ENCODE results near the gene RYK. TPM values are rescaled to one million over a fixed set of nuclear protein-coding genes. Genes with fewer than 3 reads are reported as not detected.

Gene RYK
- polyA plus RNA-seq, 1 of the 3 experiments (the other 2 are of a cell fraction) = 25.9 TPM

DNA sequence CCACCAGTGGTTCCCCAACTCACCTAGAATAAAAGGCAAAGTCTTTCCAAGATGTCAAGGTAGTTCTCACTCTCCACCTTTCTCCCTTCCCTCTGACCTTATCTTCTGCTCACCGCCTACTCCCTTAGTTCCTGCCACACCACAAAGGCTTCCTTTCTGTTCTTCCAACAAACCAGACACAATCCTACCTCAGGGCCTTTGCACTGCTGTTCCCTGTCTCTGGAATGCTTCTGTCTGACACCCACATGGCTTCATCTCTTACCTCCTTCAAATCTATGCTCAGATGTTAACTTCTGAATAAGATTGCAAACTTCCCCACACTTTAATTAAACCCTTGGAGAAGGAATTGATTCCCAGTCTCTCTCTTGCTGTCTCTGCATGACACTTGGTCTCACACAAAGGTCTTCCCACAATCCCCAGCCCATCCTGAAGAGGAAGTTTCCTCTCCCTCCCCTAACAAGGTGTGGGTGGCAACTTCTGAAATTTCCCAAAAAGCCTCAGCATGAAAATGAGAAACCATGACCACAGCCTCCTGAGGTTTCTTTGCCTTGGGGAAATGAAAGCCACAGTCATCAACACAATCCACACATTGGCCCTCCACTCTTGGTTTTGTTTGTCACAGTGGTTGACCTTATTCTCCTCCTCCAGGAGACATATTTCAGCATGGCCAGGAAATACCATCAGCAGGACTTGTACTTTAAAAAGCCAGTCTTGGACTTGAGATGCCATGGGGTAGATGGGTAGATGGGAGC lies 3.0 kb upstream of the RYK start:
- Histone ChIP-seq H3K9ac (no peak overlapping the region), H4K20me1 (ENCODE audit: insufficient read depth) (peaks cover 7% of the 10 kb centered on the region), H3K36me3 (replicated peaks in 1 of 2; ENCODE audit: control insufficient read depth in 1 of 2, insufficient read depth in 2 of 2, low read length in 1 of 2) (no peaks in the 10 kb centered on the region), H3K4me1 (ENCODE audit: control insufficient read depth in 1 of 2, insufficient read depth in 2 of 2, low read depth in 1 of 2, low read length in 1 of 2) (peaks cover 0 to 5% of the 10 kb centered on the region in 2 experiments; a peak in 2 of 4 replicates), H3K9me3 (no peaks in the 10 kb centered on the region), H3K9me2 (no peaks in the 10 kb centered on the region), H3K27ac (ENCODE audit: low read depth in 2 of 2, low read length in 1 of 2) (no peak overlapping the region), H3K79me2 (ENCODE audit: insufficient read depth) (peaks cover 17% of the 10 kb centered on the region), H3K4me2 (no peak overlapping the region), H3F3A (replicated peaks; ENCODE audit: insufficient read depth) (no peaks in the 10 kb centered on the region), H2AFZ (ENCODE audit: low read depth) (no peak overlapping the region; the same call in 1 of the 2 replicates), H3K4me3 (ENCODE audit: low read depth in 2 of 2, low read length in 1 of 2) (no peak overlapping the region), H3K27me3 (ENCODE audit: insufficient read depth) (no peaks in the 10 kb centered on the region)
- TF ChIP-seq, protein P1, sequence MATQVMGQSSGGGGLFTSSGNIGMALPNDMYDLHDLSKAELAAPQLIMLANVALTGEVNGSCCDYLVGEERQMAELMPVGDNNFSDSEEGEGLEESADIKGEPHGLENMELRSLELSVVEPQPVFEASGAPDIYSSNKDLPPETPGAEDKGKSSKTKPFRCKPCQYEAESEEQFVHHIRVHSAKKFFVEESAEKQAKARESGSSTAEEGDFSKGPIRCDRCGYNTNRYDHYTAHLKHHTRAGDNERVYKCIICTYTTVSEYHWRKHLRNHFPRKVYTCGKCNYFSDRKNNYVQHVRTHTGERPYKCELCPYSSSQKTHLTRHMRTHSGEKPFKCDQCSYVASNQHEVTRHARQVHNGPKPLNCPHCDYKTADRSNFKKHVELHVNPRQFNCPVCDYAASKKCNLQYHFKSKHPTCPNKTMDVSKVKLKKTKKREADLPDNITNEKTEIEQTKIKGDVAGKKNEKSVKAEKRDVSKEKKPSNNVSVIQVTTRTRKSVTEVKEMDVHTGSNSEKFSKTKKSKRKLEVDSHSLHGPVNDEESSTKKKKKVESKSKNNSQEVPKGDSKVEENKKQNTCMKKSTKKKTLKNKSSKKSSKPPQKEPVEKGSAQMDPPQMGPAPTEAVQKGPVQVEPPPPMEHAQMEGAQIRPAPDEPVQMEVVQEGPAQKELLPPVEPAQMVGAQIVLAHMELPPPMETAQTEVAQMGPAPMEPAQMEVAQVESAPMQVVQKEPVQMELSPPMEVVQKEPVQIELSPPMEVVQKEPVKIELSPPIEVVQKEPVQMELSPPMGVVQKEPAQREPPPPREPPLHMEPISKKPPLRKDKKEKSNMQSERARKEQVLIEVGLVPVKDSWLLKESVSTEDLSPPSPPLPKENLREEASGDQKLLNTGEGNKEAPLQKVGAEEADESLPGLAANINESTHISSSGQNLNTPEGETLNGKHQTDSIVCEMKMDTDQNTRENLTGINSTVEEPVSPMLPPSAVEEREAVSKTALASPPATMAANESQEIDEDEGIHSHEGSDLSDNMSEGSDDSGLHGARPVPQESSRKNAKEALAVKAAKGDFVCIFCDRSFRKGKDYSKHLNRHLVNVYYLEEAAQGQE (IDR thresholded peaks at IDR 0.05; ENCODE audit: low read depth, low read length) = no peak
- no peak for TF ChIP-seq FOSL2 (IDR thresholded peaks at IDR 0.05; ENCODE audit: borderline replicate concordance, low read depth)
- TF ChIP-seq GABPA (IDR thresholded peaks at IDR 0.05; ENCODE audit: low read depth) = no peak
- no peak for TF ChIP-seq EZH2phosphoT487 (IDR thresholded peaks at IDR 0.05; ENCODE audit: borderline replicate concordance, low read depth)
- TF ChIP-seq EP300 (IDR thresholded peaks at IDR 0.05; ENCODE audit: borderline replicate concordance in 1 of 2, low read depth in 1 of 2, low read length in 1 of 2) = no peak
- no peak for TF ChIP-seq TCF12 (IDR thresholded peaks at IDR 0.05)
- no peak for TF ChIP-seq YY1 (IDR thresholded peaks at IDR 0.05; ENCODE audit: low read depth)
- no peak for TF ChIP-seq RXRA (IDR thresholded peaks at IDR 0.05; ENCODE audit: borderline replicate concordance, low read depth)
- TF ChIP-seq, protein P2, sequence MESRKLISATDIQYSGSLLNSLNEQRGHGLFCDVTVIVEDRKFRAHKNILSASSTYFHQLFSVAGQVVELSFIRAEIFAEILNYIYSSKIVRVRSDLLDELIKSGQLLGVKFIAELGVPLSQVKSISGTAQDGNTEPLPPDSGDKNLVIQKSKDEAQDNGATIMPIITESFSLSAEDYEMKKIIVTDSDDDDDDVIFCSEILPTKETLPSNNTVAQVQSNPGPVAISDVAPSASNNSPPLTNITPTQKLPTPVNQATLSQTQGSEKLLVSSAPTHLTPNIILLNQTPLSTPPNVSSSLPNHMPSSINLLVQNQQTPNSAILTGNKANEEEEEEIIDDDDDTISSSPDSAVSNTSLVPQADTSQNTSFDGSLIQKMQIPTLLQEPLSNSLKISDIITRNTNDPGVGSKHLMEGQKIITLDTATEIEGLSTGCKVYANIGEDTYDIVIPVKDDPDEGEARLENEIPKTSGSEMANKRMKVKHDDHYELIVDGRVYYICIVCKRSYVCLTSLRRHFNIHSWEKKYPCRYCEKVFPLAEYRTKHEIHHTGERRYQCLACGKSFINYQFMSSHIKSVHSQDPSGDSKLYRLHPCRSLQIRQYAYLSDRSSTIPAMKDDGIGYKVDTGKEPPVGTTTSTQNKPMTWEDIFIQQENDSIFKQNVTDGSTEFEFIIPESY (IDR thresholded peaks at IDR 0.05; ENCODE audit: borderline replicate concordance, low read depth) = no peak
- TF ChIP-seq NRF1 (IDR thresholded peaks at IDR 0.05; ENCODE audit: low read depth, low read length) = no peak
- no peak for TF ChIP-seq GATA2 (CRISPR knock-in tag; IDR thresholded peaks at IDR 0.05)
- TF ChIP-seq SMC3 (IDR thresholded peaks at IDR 0.05; ENCODE audit: low read depth, low read length) = no peak
- TF ChIP-seq POLR2AphosphoS5 (IDR thresholded peaks at IDR 0.05; ENCODE audit: low read depth, low read length) = no peak
- 94% methylated on average over 1 of the region's 1 CpG for WGBS (ENCODE audit: low lambda C conversion rate)
- no peak for DNase-seq
- POLR2A ChIA-PET = no interaction called here
- CTCF ChIA-PET = interaction anchor here (1.6 kb wide), 1 partner anchor 55 kb away, joined by 3 read pairs; no protein-coding TSS in a partner anchor
